A673 (cell line): Measurements from ENCODE around the gene HAT1.

ENCODE experiments used
- CTCF ChIP-seq: fragments of 300-800, 200-600 bp; sonication (generic); conservative IDR thresholded peaks from 2 replicates; pipeline ENCODE4 v1.5.1; 2017; ENCODE audit warnings: low read depth, mild to moderate bottlenecking, antibody characterized with exemption, low read length, moderate library complexity, mixed read lengths
- EZH2 ChIP-seq: fragments of 200-600 bp; sonication (generic); IDR thresholded peaks from 2 replicates; pipeline ENCODE4 v1.6.1; 2017; ENCODE audit warnings: borderline replicate concordance, low read depth, mild to moderate bottlenecking, mixed read lengths, antibody characterized with exemption, low read length; ENCODE audit not compliant: poor library complexity, severe bottlenecking

- TF ChIP-seq EZH2: no peak
- TF ChIP-seq CTCF: no peak
Measured at GRCh38 chr2:171880774-171881173, 41.5 kb upstream of the HAT1 start.
